Mesenchymal stem cell (in vitro differentiated cells and primary cell): Measurements from ENCODE around the gene CNOT6.

Experiments
- DNase-seq: peaks from one replicate; pipeline ENCODE4 v3.0.0-alpha.2; 2013
- H2AFZ ChIP-seq: one replicate; pipeline ENCODE4 v1.6.1; 2013; ENCODE audit warnings: low read depth, mild to moderate bottlenecking, control low read depth, inconsistent platforms, low read length, moderate library complexity
- H2AK5ac ChIP-seq: 2 replicates; pipeline ENCODE4 v1.6.1; 2013; ENCODE audit warnings: low read length, moderate library complexity, mild to moderate bottlenecking, inconsistent platforms; ENCODE audit not compliant: severe bottlenecking
- H2BK120ac ChIP-seq: one replicate; pipeline ENCODE4 v1.6.1; 2013; ENCODE audit warnings: low read depth, mild to moderate bottlenecking, inconsistent platforms, low read length, moderate library complexity
- H2BK12ac ChIP-seq, 2 experiments: one replicate each; pipeline ENCODE4 v1.6.1; 2013; ENCODE audit warnings: inconsistent platforms in 2 of 2, low read length in 2 of 2, mild to moderate bottlenecking in 2 of 2, moderate library complexity in 2 of 2, control low read depth in 1 of 2
- H2BK15ac ChIP-seq: one replicate; pipeline ENCODE4 v1.6.1; 2013; ENCODE audit warnings: mild to moderate bottlenecking, low read depth, inconsistent platforms; ENCODE audit not compliant: poor library complexity, severe bottlenecking
- H2BK5ac ChIP-seq: 2 replicates; pipeline ENCODE4 v1.6.1; 2013; ENCODE audit warnings: low read depth, mild to moderate bottlenecking, low read length, control low read depth, inconsistent platforms; ENCODE audit not compliant: poor library complexity, severe bottlenecking
- H3K14ac ChIP-seq, 2 experiments: one replicate each; pipeline ENCODE4 v1.6.1; 2013; ENCODE audit warnings: inconsistent platforms in 2 of 2, low read length in 2 of 2, control low read depth in 1 of 2, mild to moderate bottlenecking in 1 of 2, moderate library complexity in 1 of 2
- H3K18ac ChIP-seq, 2 experiments: one replicate each; pipeline ENCODE4 v1.6.1; 2013; ENCODE audit warnings: inconsistent platforms in 2 of 2, low read length in 2 of 2, control low read depth in 1 of 2, low read depth in 1 of 2, mild to moderate bottlenecking in 1 of 2
- H3K23ac ChIP-seq, 2 experiments: one replicate each; pipeline ENCODE4 v1.6.1; 2013; ENCODE audit warnings: inconsistent platforms in 2 of 2, low read length in 2 of 2, mild to moderate bottlenecking in 2 of 2, moderate library complexity in 2 of 2, control low read depth in 1 of 2
- H3K27ac ChIP-seq: 2 replicates; pipeline ENCODE4 v1.5.1; 2013; ENCODE audit warnings: mild to moderate bottlenecking, moderate library complexity, low read length, control low read depth, inconsistent platforms; ENCODE audit not compliant: poor library complexity, severe bottlenecking
- H3K27me3 ChIP-seq, 2 experiments: 2 replicates each; pipeline versions ENCODE4 v1.6.1 to v1.7.0; 2013; ENCODE audit warnings: low read length in 2 of 2, mild to moderate bottlenecking in 2 of 2, moderate library complexity in 2 of 2, control low read depth in 1 of 2, inconsistent platforms in 1 of 2; ENCODE audit not compliant: control insufficient read depth in 1 of 2, insufficient read depth in 1 of 2
- H3K36me3 ChIP-seq, 2 experiments: 2 replicates each; pipeline versions ENCODE4 v1.6.1 to v1.7.0; 2013; ENCODE audit warnings: low read length in 2 of 2, control low read depth in 1 of 2, inconsistent platforms in 1 of 2, low read depth in 1 of 2, mild to moderate bottlenecking in 1 of 2; ENCODE audit not compliant: insufficient read depth in 2 of 2, control insufficient read depth in 1 of 2
- H3K4ac ChIP-seq, 2 experiments: one replicate each; pipeline ENCODE4 v1.6.1; 2013; ENCODE audit warnings: inconsistent platforms in 2 of 2, low read length in 2 of 2, mild to moderate bottlenecking in 2 of 2, moderate library complexity in 2 of 2, control low read depth in 1 of 2, low read depth in 1 of 2
- H3K4me1 ChIP-seq: 2 replicates; pipeline ENCODE4 v1.6.1; 2013; ENCODE audit warnings: low read depth, low read length, control low read depth; ENCODE audit not compliant: control insufficient read depth, insufficient read depth
- H3K4me2 ChIP-seq: 2 replicates; pipeline ENCODE4 v1.6.1; 2013; ENCODE audit warnings: low read length, mild to moderate bottlenecking, inconsistent platforms; ENCODE audit not compliant: poor library complexity, severe bottlenecking
- H3K4me3 ChIP-seq, 2 experiments: 2 replicates each; pipeline versions ENCODE4 v1.5.1 to v1.7.0; 2013; ENCODE audit warnings: low read length in 2 of 2, mild to moderate bottlenecking in 2 of 2, control low read depth in 1 of 2, low read depth in 1 of 2; ENCODE audit not compliant: insufficient read depth in 1 of 2
- H3K79me1 ChIP-seq: replicated peaks from 2 replicates; pipeline ENCODE4 v1.6.1; 2013; ENCODE audit warnings: mild to moderate bottlenecking, control low read depth, low read length, inconsistent platforms; ENCODE audit not compliant: poor library complexity, severe bottlenecking
- H3K9ac ChIP-seq: 2 replicates; pipeline ENCODE4 v1.7.0; 2013; ENCODE audit warnings: mild to moderate bottlenecking, low read length, moderate library complexity
- H3K9me3 ChIP-seq: 2 replicates; pipeline ENCODE4 v1.7.0; 2013; ENCODE audit warnings: mild to moderate bottlenecking, low read length; ENCODE audit not compliant: control insufficient read depth
- H4K8ac ChIP-seq: one replicate; pipeline ENCODE4 v1.6.1; 2013; ENCODE audit warnings: inconsistent platforms, mild to moderate bottlenecking, low read length, moderate library complexity
- H4K91ac ChIP-seq: one replicate; pipeline ENCODE4 v1.6.1; 2013; ENCODE audit warnings: mild to moderate bottlenecking, low read length, inconsistent platforms
- WGBS: methylation state at CpG from one replicate; pipeline ENCODE4 v1.1.7; 2013; ENCODE audit warnings: mixed read lengths; 5-methylcytosine and 5-hydroxymethylcytosine counted together

The CNOT6 gene

GRCh38 chr5:180568914-180569313 is 74.7 kb downstream of the CNOT6 start:
- Histone ChIP-seq H3K4me3 (no peak overlapping the region), H3K79me1 (peaks cover 19% of the 10 kb centered on the region), H3K18ac (no peak overlapping the region), H3K36me3 (peaks cover 17 to 92% of the 10 kb centered on the region in 2 experiments), H3K4me1 (no peaks in the 10 kb centered on the region), H3K9me3 (no peaks in the 10 kb centered on the region), H2BK120ac (no peak overlapping the region), H2AK5ac (no peak overlapping the region), H2BK5ac (no peak overlapping the region), H2BK12ac (no peak overlapping the region), H3K4me2 (no peak overlapping the region), H4K8ac (no peak overlapping the region), H3K27ac (no peak overlapping the region), H4K91ac (no peak overlapping the region), H3K23ac (no peak overlapping the region), H2AFZ (no peak overlapping the region), H3K14ac (no peak overlapping the region), H2BK15ac (no peak overlapping the region), H3K27me3 (no peaks in the 10 kb centered on the region), H3K4ac (no peak overlapping the region), H3K9ac (no peak overlapping the region)
- WGBS, result 86% methylated on average over 8 of the region's 8 CpGs
- DNase-seq, result no peak

DNA sequence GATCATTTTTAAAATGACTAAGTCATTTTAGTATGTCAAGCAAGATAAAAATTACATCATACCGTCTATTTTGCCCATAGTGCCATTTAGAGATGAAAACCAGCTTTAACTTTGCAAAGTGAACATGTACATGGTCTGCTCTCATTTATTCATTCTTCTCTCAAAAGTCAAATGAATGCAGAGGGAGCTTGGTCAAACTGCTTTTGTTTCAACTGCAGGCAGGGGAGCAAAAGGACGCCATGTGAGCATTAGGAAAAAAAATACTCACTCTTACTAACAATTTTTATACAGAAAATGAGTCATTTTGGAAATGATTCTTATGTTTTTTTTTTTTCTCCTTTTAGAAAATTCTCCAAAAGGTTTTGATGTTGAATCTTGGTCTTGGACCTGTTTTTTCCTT is 81.4 kb downstream of the CNOT6 start:
- no peak overlapping the region for H3K23ac ChIP-seq
- peaks cover 6% of the 10 kb centered on the region for H3K79me1 ChIP-seq
- H3K4me1 ChIP-seq, result no peaks in the 10 kb centered on the region
- no peak overlapping the region for H4K8ac ChIP-seq
- WGBS, result 100% methylated on average over 1 of the region's 2 CpGs
- H3K27ac ChIP-seq, result no peak overlapping the region
- H3K36me3 ChIP-seq, result peaks cover 24 to 79% of the 10 kb centered on the region in 2 experiments
- H3K27me3 ChIP-seq, result no peaks in the 10 kb centered on the region
- H3K9me3 ChIP-seq, result no peaks in the 10 kb centered on the region
- H4K91ac ChIP-seq, result no peak overlapping the region
- H3K4me2 ChIP-seq, result no peak overlapping the region
- H2BK12ac ChIP-seq, result no peak overlapping the region
- no peak for DNase-seq
- no peak overlapping the region for H2AK5ac ChIP-seq
- no peak overlapping the region for H3K9ac ChIP-seq
- no peak overlapping the region for H3K4ac ChIP-seq
- H3K4me3 ChIP-seq, result no peak overlapping the region
- H2BK15ac ChIP-seq, result no peak overlapping the region
- no peak overlapping the region for H2AFZ ChIP-seq
- no peak overlapping the region for H3K14ac ChIP-seq
- no peak overlapping the region for H2BK5ac ChIP-seq
- H3K18ac ChIP-seq, result no peak overlapping the region
- no peak overlapping the region for H2BK120ac ChIP-seq

DNA sequence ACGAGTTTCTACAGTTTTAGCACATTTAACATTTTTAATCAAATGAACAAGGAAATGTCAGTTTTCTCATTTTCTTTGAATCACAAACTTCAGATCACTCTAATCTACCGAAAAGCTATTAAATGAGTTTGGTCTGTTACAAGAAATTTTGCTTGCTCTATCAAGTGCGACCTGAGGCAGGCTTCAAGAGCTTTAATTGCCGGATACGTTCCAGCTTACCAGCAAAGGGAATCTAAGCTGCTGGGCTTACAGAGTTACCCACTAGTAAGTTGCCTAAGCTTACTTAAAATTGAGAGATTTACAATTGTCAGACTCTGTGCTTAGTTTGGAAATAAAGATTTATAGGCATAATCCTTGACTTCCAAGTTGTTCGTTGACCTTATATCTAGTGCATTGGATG is 86.5 kb downstream of the CNOT6 start:
- DNase-seq, result no peak
- Histone ChIP-seq H3K79me1 (no peaks in the 10 kb centered on the region), H4K91ac (no peak overlapping the region), H3K27me3 (no peaks in the 10 kb centered on the region), H2BK15ac (no peak overlapping the region), H3K4me3 (no peak overlapping the region), H3K4me2 (no peak overlapping the region), H2BK12ac (no peak overlapping the region), H3K9me3 (no peaks in the 10 kb centered on the region), H3K14ac (no peak overlapping the region), H2BK5ac (no peak overlapping the region), H3K18ac (no peak overlapping the region), H2AK5ac (no peak overlapping the region), H4K8ac (no peak overlapping the region), H2AFZ (no peak overlapping the region), H3K9ac (no peak overlapping the region), H3K4ac (no peak overlapping the region), H3K23ac (no peak overlapping the region), H3K36me3 (peaks cover 9 to 30% of the 10 kb centered on the region in 2 experiments), H3K4me1 (no peaks in the 10 kb centered on the region), H2BK120ac (no peak overlapping the region), H3K27ac (no peak overlapping the region)
- 92% methylated on average over 5 of the region's 6 CpGs for WGBS

GRCh38 chr5:180583738-180584137 is 89.6 kb downstream of the CNOT6 start:
- no peak overlapping the region for H4K8ac ChIP-seq
- no peak overlapping the region for H2BK5ac ChIP-seq
- no peak overlapping the region for H3K9ac ChIP-seq
- no peak overlapping the region for H3K4me3 ChIP-seq
- WGBS, result no CpG with 5 or more reads among the region's 2 CpGs
- no peaks in the 10 kb centered on the region for H3K9me3 ChIP-seq
- no peaks in the 10 kb centered on the region for H3K4me1 ChIP-seq
- no peak overlapping the region for H2AFZ ChIP-seq
- no peak overlapping the region for H2BK120ac ChIP-seq
- no peak overlapping the region for H2AK5ac ChIP-seq
- H3K23ac ChIP-seq, result no peak overlapping the region
- H3K36me3 ChIP-seq, result peaks cover 0 to 8% of the 10 kb centered on the region in 2 experiments
- no peak overlapping the region for H3K18ac ChIP-seq
- no peak overlapping the region for H3K14ac ChIP-seq
- no peak overlapping the region for H2BK12ac ChIP-seq
- DNase-seq, result no peak
- no peak overlapping the region for H3K4me2 ChIP-seq
- no peak overlapping the region for H2BK15ac ChIP-seq
- H3K27ac ChIP-seq, result no peak overlapping the region
- H3K27me3 ChIP-seq, result peaks cover 10 to 16% of the 10 kb centered on the region in 2 experiments
- no peak overlapping the region for H3K4ac ChIP-seq
- H3K79me1 ChIP-seq, result no peaks in the 10 kb centered on the region
- no peak overlapping the region for H4K91ac ChIP-seq
